Kidney capillary endothelial cell (primary cell): ENCODE data around the gene PNCK.

Experiments
- DNase-seq: peaks from one replicate; pipeline ENCODE4 v3.0.0-alpha.2; 2018; ENCODE audit warnings: low spot score

PNCK gene

GRCh38 chrX:153659268-153659667 lies 14.3 kb downstream of the PNCK start:
- DNase-seq, result no peak

DNA sequence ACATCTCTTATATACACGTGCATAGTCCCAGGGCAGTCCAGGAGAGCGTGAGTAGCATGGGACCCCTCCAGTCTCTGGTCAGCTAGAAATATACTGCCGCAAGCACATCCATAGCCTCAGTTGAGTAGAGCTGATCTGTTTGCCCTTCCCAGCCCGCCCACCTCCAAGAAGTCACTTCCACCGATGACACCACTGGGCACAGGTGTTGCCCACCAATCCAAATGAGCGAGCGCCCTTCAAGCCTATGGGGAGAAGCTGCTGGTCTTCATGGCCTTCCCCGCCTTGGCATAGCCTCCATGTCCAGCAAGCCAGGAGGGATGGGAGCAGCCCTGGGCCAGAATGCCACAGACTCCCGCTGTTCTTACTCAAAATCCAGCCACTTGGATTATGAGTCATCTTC lies 16.5 kb downstream of the PNCK start:
- no peak for DNase-seq

- DNase-seq, result no peak
Measured at GRCh38 chrX:153653556-153653955, 20.1 kb downstream of the PNCK start.

- DNase-seq, result no peak
Measured at GRCh38 chrX:153651540-153652079, 22.0 kb downstream of the PNCK start.

DNA sequence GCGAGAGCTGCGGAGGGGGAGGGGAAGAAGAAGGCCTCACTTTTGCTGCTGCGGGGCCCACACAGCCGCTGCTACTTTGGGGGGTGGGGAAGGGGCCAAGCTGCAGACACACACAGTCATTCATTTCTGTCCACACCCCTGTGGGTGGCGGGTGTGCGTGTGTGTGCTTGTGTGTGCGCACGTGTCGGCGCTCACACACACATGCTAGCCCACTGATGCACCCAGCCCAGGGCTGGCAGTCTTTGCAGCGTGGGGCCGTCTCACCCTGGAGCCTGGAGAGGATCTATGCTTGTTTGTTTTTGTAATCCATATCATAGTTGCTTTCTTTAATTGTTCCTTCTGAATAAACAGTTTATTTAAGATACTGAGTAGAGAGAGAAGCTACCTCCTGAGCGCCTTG lies 22.7 kb downstream of the PNCK start:
- DNase-seq, result no peak

GRCh38 chrX:153649915-153650782 lies 23.5 kb downstream of the PNCK start:
- no peak for DNase-seq

GRCh38 chrX:153649178-153649914 lies 24.3 kb downstream of the PNCK start:
- DNase-seq, result peak; percentile 25

- DNase-seq, result no peak
Measured at GRCh38 chrX:153648358-153649177, 25.0 kb downstream of the PNCK start.

DNA sequence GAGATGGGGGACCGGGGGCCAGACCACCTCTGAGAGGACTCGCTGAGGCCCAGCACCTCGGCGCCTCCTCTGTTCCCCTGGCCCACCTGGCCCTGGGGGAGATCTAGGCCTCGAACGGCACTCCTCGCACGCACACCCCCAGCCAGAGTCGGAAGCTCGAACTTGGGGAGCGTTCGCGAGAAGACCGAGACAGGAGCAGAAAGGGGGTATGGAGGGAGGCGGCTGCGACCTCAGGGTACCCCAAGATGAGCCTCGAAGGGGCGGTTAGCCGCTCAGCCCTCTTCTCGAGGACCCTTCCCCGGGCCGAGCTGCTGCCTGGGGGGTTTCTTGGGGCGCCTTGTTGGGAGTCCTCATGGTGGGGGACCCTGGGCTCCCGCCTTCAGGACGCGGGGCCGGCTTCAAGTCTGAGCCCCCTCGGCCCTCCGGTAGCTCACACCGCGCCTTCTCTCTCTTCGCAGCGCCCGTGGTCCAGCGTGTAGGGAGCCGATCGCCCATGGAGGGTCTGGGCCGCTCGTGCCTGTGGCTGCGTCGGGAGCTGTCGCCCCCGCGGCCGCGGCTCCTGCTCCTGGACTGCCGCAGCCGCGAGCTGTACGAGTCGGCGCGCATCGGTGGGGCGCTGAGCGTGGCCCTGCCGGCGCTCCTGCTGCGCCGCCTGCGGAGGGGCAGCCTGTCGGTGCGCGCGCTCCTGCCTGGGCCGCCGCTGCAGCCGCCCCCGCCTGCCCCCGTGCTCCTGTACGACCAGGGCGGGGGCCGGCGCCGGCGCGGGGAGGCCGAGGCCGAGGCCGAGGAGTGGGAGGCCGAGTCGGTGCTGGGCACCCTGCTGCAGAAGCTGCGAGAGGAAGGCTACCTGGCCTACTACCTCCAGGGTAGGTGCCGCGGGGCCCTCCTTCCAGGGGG lies 25.9 kb downstream of the PNCK start:
- no peak for DNase-seq

DNA sequence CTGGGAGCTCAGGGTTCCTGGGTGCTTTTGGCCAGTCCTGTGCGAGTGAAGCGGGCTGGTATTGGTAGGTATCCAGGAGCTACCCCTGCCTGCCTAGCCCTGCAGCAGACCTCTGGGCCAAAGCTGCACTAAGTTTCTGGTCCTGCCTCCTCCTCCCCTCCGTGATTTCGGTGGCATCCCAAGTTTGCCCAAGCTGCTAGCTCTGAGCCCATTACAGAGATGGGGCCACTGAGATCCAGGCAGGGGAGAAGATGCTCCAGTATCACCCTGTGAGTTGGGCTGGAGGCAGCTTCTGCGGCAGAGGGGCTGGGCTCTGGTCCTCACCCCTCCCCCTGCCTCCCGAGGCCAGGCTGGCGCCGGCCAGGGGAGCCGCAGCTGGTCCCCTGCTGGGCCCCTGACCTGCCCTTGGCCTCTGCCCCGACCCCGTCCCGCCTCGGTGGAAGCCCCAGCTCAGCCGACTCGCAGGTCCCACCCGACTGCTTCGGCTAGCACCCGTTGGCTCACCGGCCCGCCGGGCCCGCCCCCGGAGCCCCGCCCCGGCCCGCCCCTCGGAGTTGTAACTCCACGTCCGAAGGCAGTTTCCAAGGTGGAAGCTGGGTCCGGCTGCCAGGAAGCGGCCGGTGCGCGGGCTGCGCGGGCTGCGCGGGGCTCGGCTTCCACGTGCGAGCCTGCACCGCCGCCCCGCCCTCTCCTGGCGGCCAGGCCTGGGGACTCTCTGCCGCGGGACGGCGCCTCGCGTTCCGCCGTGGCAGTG lies 26.8 kb downstream of the PNCK start, which contains the start of gene DUSP9:
TSS of gene DUSP9 (plus strand) at position 584 of the 754 bp plus-strand sequence. CDS start 751 bp downstream, outside the sequence.
- DNase-seq, result no peak

DNA sequence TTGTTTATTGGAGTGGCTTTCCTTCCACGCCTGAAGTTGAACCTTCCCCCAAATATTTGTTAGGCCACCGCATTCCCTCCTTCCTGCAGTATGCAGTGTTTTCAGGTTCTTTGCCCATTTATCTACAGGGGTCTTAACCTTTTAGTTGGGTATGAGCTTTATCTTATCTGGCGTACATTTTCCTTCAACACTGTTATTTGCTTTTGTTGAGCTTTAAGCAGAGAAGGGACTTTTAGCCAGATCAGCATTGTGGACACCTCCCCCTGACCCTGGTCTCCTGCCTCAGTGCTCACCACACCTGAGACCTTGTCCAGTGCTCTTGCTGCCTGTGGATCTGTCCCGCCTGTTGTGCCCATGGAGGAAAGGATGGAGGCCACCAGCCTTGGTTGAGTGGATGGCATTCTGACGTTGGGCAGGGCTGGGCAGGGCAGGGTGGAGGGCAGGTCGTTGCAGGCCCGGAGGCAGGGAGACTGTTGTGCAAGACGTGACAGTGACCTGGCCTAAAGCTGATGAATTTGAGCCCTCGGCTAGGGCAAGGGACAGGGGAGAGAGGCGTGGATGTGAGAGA lies 27.6 kb downstream of the PNCK start:
- DNase-seq, result no peak

DNA sequence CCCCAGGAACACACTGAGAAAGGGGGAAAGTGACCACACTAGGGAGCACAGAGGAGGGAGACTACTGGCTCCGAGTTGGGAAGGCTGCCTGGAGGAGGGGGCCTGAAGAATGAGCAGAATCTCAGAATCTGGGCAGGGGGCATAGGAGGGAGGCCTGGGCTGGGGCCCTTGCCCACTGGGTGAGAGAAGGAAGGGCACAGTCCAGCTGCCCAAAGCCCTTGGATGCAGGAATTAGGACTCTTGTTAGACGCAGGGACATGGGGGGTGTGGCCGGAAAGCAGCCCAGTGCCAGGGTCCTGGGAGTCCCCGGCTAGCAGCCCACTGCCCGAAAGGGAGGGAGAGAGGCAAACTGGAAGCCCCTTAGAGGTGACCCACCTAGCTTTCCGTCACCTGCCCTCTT lies 28.5 kb downstream of the PNCK start:
- no peak for DNase-seq

DNA sequence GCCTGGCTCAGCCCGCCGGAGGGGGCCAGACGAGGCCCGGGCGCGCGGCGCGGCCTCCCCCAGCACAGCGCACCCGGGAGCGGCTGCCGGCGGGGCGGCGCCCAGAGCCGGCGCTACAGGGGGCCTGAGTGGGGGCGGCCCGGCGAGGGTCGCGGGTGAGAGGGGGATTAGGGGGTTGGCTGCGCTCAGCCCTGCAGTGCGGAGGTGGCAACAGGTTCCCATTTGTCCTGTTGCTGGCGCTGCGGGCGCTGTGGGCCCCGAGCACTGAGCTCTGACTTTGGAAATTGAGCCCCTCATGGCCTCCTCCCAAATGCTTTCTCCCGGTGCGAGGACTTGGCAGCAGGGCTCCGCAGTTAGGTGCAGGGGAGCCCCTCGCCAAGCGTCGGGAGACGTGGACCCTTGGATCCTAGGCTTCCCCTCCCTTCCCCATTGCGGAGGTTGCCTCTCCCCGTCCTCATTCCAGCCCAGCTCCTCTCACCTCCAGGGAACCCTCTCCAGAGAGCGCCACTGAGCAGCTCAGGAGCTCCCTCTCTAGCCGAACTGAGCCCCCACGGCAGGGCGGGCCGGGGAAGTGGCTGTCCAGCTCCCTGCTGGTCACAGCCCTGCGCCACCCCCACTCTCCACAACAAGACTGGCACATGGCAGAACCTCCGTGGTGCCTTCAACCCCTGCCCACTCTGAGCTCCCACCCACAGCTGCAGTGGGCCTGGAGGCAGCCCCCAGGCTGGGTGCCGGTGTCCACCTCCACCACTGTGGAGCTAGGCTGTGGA lies 29.1 kb downstream of the PNCK start:
- no peak for DNase-seq

DNA sequence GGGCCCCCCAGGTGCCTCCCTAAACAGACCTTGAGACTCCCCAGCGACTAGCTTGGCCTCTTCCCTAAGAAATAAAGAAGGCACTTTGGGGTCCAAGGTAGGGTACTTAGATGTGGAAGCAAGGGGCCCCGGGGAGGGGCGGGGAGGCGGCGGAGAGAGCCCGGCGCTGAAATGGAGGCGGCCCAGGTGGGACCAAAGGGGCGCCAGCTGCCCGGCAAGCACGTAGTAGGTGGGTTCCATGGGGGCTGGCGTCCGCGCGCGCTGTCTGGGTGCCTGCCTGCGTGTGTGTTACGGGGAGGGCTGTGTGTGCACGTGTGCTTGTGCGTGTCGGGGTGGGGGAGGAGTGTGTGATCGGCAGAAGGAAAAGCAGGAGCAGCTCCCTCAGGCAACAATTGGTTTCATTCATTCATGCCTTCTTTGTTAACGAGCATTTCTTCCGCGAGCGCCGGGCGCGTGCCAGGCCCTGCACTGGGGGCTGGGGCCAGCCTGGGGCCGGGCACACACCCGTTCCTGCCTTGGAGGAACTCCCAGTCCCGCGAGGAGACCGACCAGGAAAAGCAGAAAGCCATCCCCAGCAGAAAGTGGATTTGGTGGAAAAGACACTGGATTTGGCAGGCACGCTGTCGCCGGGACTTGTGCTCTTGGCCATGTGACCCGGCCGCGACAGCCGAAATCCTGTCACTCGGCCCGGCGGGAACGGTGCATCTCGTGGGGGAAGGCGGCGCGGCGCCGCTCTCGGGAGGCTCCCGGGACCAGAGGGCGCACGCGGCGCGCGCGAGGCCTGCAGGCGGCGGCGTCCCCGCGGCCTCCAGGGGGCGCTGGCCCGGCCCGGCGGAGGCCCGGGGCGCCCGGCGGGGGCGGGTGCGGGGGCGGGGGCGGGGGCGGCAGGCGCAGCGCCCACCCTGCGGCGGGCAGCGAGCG lies 29.9 kb downstream of the PNCK start:
- DNase-seq, result no peak

GRCh38 chrX:153642655-153643430 lies 30.8 kb downstream of the PNCK start:
- DNase-seq, result no peak

GRCh38 chrX:153642051-153642654 lies 31.5 kb downstream of the PNCK start:
- DNase-seq, result no peak

DNA sequence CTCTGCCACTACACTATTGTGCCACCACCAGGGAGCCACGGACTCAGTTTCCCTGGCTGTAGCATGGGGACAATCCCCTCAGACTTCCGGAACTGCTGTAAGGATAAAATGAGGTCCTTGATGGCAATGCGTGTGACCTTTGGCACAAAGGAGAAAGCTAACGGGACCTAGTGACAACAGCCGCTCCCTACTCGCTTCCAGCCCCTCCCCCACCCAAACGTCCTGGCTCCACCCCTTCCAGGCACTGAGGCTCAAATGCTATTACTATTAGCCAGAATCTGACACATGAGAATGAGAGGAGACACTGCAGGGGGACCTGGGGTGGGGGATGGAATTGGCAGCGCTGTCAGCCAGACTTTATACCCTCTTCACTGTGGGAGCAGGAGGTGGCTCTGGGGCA lies 32.0 kb downstream of the PNCK start:
- no peak for DNase-seq
